HepG2 (cell line): ENCODE results near the gene KDM7A. TPM values are rescaled to one million over a fixed set of nuclear protein-coding genes. Genes with fewer than 3 reads are reported as not detected.

Source experiments
- polyA plus RNA-seq, 8 experiments: library from polyadenylated mRNA; depleted of rRNA in 3 of 8; stranded (reverse) in 7 of 8; unstranded in 1 of 8; fragments of >200 nt; fragmentation: Illumina TruSeq in 4 of 8; extraction: Trizol in 4 of 8; gene quantifications; 2 replicates each; pipeline versions ENCODE4 v1.2.1 to v1.2.3, GENCODE V29; 2011 to 2016; ENCODE audit warnings: low read depth in 4 of 8, missing spikeins in 1 of 8, mixed read lengths in 1 of 8; ENCODE audit not compliant: insufficient read depth in 1 of 8
- small RNA-seq, 3 experiments: library from RNA; depleted of rRNA; stranded (forward); fragments of <200 nt; gene quantifications; one replicate each; pipeline ENCODE3, GENCODE V24; 2012; ENCODE audit warnings: low read depth in 2 of 3, low replicate concordance in 1 of 3; ENCODE audit not compliant: insufficient read length in 3 of 3, insufficient read depth in 2 of 3
- total RNA-seq, 5 experiments: library from RNA; depleted of rRNA; stranded (reverse); fragments of >200 nt; fragmentation: Illumina TruSeq; extraction: Trizol; gene quantifications; 2 replicates each; pipeline ENCODE4 v1.2.3, GENCODE V29; 2016; ENCODE audit warnings: low read depth in 1 of 5

KDM7A gene
- total and polyA plus RNA-seq, 2 of the 13 experiments (the other 11 are each of a cell fraction or from before 2014, with no cell fraction given) = 10.8 to 16.8 TPM

Small RNA genes lying within 50 kb of the gene (small RNA-seq; reads per million reads assigned to genes)
- gene RF00019 (0 reads per million in 3 experiments), gene RNU6-797P (0 reads per million in 3 experiments)

Other genes with a start within 250 kb of the KDM7A start
- 15.5 and 16.2 TPM in 2 replicates for gene PARP12, start 114.0 kb downstream of the KDM7A start, total RNA-seq (2016; rRNA removed; fragmentation: Illumina TruSeq; extraction: Trizol)
- 35.2 and 37.1 TPM in 2 replicates for gene PARP12, start 114.0 kb downstream of the KDM7A start, polyA plus RNA-seq (2011; rRNA removed)
- gene SLC37A3, start 221.5 kb upstream of the KDM7A start, total RNA-seq (2016; rRNA removed; fragmentation: Illumina TruSeq; extraction: Trizol) = 12.9 and 21.3 TPM in 2 replicates
- 27.9 and 32.6 TPM in 2 replicates for gene SLC37A3, start 221.5 kb upstream of the KDM7A start, polyA plus RNA-seq (2011; rRNA removed)
- 0.31 and 0.36 TPM in 2 replicates for gene RAB19, start 227.1 kb upstream of the KDM7A start, total RNA-seq (2016; rRNA removed; fragmentation: Illumina TruSeq; extraction: Trizol)
- not detected in 2 replicates for gene RAB19, start 227.1 kb upstream of the KDM7A start, polyA plus RNA-seq (2011; rRNA removed)